Hepatocyte (in vitro differentiated cells): ENCODE measurements around the gene DAB2. TPM values are rescaled to one million over a fixed set of nuclear protein-coding genes. Genes with fewer than 3 reads are reported as not detected.

Source experiments
- DNase-seq: peaks from one replicate; pipeline ENCODE4 v3.0.0-alpha.2; 2016; ENCODE audit warnings: low spot score
- H2AFZ ChIP-seq: fragments of 200-600 bp; sonication (generic); 2 replicates; pipeline ENCODE4 v1.6.0; 2016; ENCODE audit warnings: antibody characterized with exemption, mild to moderate bottlenecking
- H3K27ac ChIP-seq: fragments of 200-600 bp; sonication (generic); 2 replicates; pipeline ENCODE4 v1.5.1; 2016; ENCODE audit warnings: mild to moderate bottlenecking
- H3K27me3 ChIP-seq: fragments of 200-600 bp; sonication (generic); 2 replicates; pipeline ENCODE4 v1.6.1; 2016
- H3K36me3 ChIP-seq: fragments of 200-600 bp; sonication (generic); replicated peaks from 2 replicates; pipeline ENCODE4 v1.5.1; 2016; ENCODE audit warnings: low read depth; ENCODE audit not compliant: insufficient read depth
- H3K4me1 ChIP-seq: fragments of 200-600 bp; sonication (generic); 2 replicates; pipeline ENCODE4 v1.5.1; 2016; ENCODE audit warnings: mild to moderate bottlenecking, moderate library complexity; ENCODE audit not compliant: insufficient read depth
- H3K4me2 ChIP-seq: fragments of 200-600 bp; sonication (generic); 2 replicates; pipeline ENCODE4 v1.6.0; 2016
- H3K4me3 ChIP-seq: fragments of 200-600 bp; sonication (generic); 2 replicates; pipeline ENCODE4 v1.5.1; 2016; ENCODE audit warnings: mild to moderate bottlenecking
- H3K79me2 ChIP-seq: fragments of 200-600 bp; sonication (generic); 2 replicates; pipeline ENCODE4 v1.6.0; 2017; ENCODE audit warnings: mild to moderate bottlenecking
- H3K9me2 ChIP-seq: fragments of 200-600 bp; sonication (generic); replicated peaks from 2 replicates; pipeline ENCODE4 v1.6.0; 2017; ENCODE audit warnings: mild to moderate bottlenecking; ENCODE audit not compliant: insufficient read depth
- H3K9me3 ChIP-seq: fragments of 200-600 bp; sonication (generic); 2 replicates; pipeline ENCODE4 v1.5.1; 2016; ENCODE audit warnings: low read depth, mild to moderate bottlenecking
- H4K20me1 ChIP-seq: fragments of 200-600 bp; sonication (generic); 2 replicates; pipeline ENCODE4 v1.6.0; 2016; ENCODE audit warnings: mild to moderate bottlenecking; ENCODE audit not compliant: insufficient read depth, poor library complexity, severe bottlenecking
- EZH2 ChIP-seq: fragments of 200-600 bp; sonication (generic); IDR thresholded peaks from 2 replicates; pipeline ENCODE4 v1.6.1; 2016; ENCODE audit warnings: antibody characterized with exemption, mild to moderate bottlenecking, borderline replicate concordance
- EZH2phosphoT487 ChIP-seq: fragments of 200-600 bp; sonication (generic); IDR thresholded peaks from one replicate; pipeline ENCODE4 v1.6.1; 2018; ENCODE audit warnings: antibody characterized with exemption, mild to moderate bottlenecking, low read depth, moderate library complexity; ENCODE audit not compliant: unreplicated experiment, severe bottlenecking
- WGBS: methylation state at CpG from one replicate; pipeline ENCODE4 v1.1.6; 2016; ENCODE audit warnings: low lambda C conversion rate; ENCODE audit errors: missing lambda C conversion rate; 5-methylcytosine and 5-hydroxymethylcytosine counted together
- polyA plus RNA-seq: library from polyadenylated mRNA; unstranded; fragments of >200 nt; fragmentation: Nextera tagmentation; extraction: Ambion mirVana; gene quantifications from 2 replicates; pipeline ENCODE4 v1.2.1, GENCODE V29; 2016
- total RNA-seq: library from RNA; depleted of rRNA; stranded (reverse); fragments of >200 nt; gene quantifications from 2 replicates; pipeline ENCODE4 v1.2.3, GENCODE V29; 2014
- TF ChIP-seq, protein P1 (sequence below): fragments of 200-600 bp; sonication (generic); IDR thresholded peaks from 2 replicates; pipeline ENCODE4 v1.5.1; 2016; ENCODE audit warnings: antibody characterized with exemption, mild to moderate bottlenecking; ENCODE audit not compliant: poor library complexity

DAB2 gene
- total and polyA plus RNA-seq, 2 experiments from 2014 or later = 98.9 to 130 TPM

DNA sequence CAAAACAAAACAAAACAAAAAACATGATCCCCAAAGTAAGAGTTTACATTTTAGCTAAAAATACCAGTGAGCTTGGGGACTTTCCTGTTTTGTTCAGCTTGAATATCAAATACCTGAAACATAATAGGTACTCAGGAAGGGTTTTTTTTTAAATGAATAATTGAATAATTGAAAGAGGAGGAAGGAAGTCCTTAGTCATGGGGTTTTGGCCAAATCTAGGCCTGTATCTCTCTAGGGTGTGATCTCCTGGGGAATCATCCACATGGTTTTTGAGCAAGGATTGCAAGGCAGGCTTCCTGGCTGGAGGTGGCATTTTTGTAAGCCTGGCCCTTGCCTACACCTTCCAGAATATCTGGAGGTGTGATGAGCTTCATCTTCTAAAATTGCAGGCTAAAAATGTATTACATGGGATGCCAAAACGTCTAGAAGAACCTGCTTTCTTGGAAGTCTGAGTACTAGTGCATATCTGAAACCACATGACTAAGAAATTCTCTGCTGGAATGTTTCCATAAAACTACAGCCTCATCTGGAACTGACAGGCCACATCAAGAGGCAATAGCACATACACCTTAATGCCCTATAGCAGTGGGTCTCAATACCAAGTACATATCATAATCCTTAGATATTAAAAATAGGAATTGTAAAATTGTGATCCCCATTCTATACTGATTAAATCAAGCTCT lies 70.9 kb downstream of the DAB2 start:
- 61% methylated on average over 1 of the region's 1 CpG for WGBS
- Histone ChIP-seq H3K27me3 (no peaks in the 10 kb centered on the region), H2AFZ (no peak overlapping the region), H3K4me3 (no peak overlapping the region), H3K9me3 (no peaks in the 10 kb centered on the region), H3K9me2 (no peaks in the 10 kb centered on the region), H3K79me2 (no peaks in the 10 kb centered on the region), H4K20me1 (no peaks in the 10 kb centered on the region), H3K4me1 (no peaks in the 10 kb centered on the region), H3K4me2 (no peak overlapping the region), H3K36me3 (no peaks in the 10 kb centered on the region), H3K27ac (no peak overlapping the region)
- TF ChIP-seq, protein P1, sequence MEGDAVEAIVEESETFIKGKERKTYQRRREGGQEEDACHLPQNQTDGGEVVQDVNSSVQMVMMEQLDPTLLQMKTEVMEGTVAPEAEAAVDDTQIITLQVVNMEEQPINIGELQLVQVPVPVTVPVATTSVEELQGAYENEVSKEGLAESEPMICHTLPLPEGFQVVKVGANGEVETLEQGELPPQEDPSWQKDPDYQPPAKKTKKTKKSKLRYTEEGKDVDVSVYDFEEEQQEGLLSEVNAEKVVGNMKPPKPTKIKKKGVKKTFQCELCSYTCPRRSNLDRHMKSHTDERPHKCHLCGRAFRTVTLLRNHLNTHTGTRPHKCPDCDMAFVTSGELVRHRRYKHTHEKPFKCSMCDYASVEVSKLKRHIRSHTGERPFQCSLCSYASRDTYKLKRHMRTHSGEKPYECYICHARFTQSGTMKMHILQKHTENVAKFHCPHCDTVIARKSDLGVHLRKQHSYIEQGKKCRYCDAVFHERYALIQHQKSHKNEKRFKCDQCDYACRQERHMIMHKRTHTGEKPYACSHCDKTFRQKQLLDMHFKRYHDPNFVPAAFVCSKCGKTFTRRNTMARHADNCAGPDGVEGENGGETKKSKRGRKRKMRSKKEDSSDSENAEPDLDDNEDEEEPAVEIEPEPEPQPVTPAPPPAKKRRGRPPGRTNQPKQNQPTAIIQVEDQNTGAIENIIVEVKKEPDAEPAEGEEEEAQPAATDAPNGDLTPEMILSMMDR = no peak
- TF ChIP-seq EZH2 (no peak), EZH2phosphoT487 (no peak)
- no peak for DNase-seq

DNA sequence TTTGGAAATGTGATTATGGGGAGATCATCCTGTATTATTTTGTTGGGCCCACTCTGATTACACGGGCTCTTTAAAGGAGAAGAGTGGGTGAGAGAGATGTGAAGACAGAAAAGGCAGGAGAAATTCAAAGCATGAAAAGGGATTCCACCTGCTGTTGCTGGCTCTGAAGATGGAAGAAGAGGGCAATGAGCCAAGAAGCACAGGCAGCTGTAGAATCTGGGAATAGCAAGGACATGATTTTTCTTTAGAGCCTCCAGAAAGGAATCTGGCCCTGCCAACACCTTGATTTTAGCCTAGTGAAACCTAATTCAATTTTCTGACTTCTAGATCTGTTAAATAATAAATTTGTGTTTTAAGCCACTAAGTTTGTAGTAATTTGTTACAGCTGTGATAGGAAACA lies 71.8 kb downstream of the DAB2 start:
- TF ChIP-seq, protein P1 = no peak
- no peak for TF ChIP-seq EZH2
- no peak for TF ChIP-seq EZH2phosphoT487
- Histone ChIP-seq H4K20me1 (no peaks in the 10 kb centered on the region), H3K27me3 (no peaks in the 10 kb centered on the region), H3K79me2 (no peaks in the 10 kb centered on the region), H3K36me3 (no peaks in the 10 kb centered on the region), H3K9me2 (no peaks in the 10 kb centered on the region), H3K4me1 (no peaks in the 10 kb centered on the region), H2AFZ (no peak overlapping the region), H3K4me2 (no peak overlapping the region), H3K9me3 (no peaks in the 10 kb centered on the region), H3K4me3 (no peak overlapping the region), H3K27ac (no peak overlapping the region)
- no peak for DNase-seq
- WGBS = 92% methylated on average over 1 of the region's 1 CpG

DNA sequence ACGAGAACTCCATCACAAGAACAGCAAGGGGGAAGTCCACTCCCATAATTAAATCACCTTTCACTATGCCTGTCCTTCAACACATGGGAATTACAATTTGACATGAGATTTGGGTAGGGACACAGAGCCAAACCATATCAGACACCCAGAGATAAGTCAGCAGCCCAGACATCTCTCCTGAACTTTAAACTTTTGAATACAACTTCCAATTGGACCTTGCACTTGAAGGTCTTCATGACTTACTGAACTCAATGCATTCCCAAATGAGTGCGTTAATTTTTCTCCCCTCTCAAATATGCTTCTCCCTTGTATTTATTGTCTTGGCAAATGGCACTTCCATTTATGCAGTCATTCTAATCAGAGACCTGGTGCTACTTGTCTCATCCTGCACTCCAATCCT lies 72.6 kb downstream of the DAB2 start:
- Histone ChIP-seq H3K4me3 (no peak overlapping the region), H2AFZ (no peak overlapping the region), H3K79me2 (no peaks in the 10 kb centered on the region), H3K27me3 (no peaks in the 10 kb centered on the region), H3K9me3 (no peaks in the 10 kb centered on the region), H3K36me3 (no peaks in the 10 kb centered on the region), H3K4me1 (no peaks in the 10 kb centered on the region), H4K20me1 (no peaks in the 10 kb centered on the region), H3K27ac (no peak overlapping the region), H3K4me2 (no peak overlapping the region), H3K9me2 (no peaks in the 10 kb centered on the region)
- TF ChIP-seq EZH2phosphoT487 (no peak), EZH2 (no peak)
- TF ChIP-seq, protein P1 = no peak
- 75% methylated on average over 2 of the region's 2 CpGs for WGBS
- no peak for DNase-seq
